PFSK-1 (cell line): ENCODE measurements around the gene MYH6.

Source experiments
- POLR2AphosphoS5 ChIP-seq: IDR thresholded peaks from 2 replicates; pipeline ENCODE4 v1.6.1; 2012; ENCODE audit warnings: low read depth, mild to moderate bottlenecking, control low read depth, low read length, moderate library complexity
- SIN3A ChIP-seq: IDR thresholded peaks from 2 replicates; pipeline ENCODE4 v1.6.1; 2012; ENCODE audit warnings: mild to moderate bottlenecking, low read length, moderate library complexity, borderline replicate concordance; ENCODE audit not compliant: insufficient read depth
- TAF1 ChIP-seq: IDR thresholded peaks from 2 replicates; pipeline ENCODE4 v1.6.1; 2012; ENCODE audit warnings: low read length, control low read depth, borderline replicate concordance; ENCODE audit not compliant: insufficient read depth
- TF ChIP-seq, protein P1 (sequence below), 2 experiments: IDR thresholded peaks; 2 replicates each; pipeline versions ENCODE4 v1.6.1 to v1.8.0; 2011 to 2012; ENCODE audit warnings: low read depth in 2 of 2, low read length in 2 of 2, control low read depth in 1 of 2, inconsistent platforms in 1 of 2, mild to moderate bottlenecking in 1 of 2, moderate library complexity in 1 of 2; ENCODE audit not compliant: insufficient read depth in 1 of 2

DNA sequence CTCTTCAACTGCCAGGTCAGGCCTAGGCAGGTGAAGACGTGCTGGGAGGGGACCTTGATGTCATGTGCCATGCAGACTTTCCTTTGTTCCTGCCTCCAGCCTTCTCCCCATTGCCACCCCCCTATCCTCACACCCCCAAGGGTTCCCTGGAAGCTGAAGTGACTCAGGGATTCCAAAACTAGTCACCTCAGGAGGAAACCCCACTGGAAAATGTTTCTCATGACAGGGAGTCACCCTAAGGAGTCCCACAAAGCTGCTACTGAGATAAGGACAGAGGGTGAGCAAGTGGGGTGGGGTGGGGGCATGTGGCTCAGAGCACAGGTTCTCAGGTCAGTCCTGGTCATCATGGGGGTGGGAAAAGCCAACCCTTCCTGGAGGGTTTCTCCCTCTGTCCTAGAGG is 37.9 kb downstream of the MYH6 start:
- no peak for TF ChIP-seq POLR2AphosphoS5
- TF ChIP-seq, protein P1, sequence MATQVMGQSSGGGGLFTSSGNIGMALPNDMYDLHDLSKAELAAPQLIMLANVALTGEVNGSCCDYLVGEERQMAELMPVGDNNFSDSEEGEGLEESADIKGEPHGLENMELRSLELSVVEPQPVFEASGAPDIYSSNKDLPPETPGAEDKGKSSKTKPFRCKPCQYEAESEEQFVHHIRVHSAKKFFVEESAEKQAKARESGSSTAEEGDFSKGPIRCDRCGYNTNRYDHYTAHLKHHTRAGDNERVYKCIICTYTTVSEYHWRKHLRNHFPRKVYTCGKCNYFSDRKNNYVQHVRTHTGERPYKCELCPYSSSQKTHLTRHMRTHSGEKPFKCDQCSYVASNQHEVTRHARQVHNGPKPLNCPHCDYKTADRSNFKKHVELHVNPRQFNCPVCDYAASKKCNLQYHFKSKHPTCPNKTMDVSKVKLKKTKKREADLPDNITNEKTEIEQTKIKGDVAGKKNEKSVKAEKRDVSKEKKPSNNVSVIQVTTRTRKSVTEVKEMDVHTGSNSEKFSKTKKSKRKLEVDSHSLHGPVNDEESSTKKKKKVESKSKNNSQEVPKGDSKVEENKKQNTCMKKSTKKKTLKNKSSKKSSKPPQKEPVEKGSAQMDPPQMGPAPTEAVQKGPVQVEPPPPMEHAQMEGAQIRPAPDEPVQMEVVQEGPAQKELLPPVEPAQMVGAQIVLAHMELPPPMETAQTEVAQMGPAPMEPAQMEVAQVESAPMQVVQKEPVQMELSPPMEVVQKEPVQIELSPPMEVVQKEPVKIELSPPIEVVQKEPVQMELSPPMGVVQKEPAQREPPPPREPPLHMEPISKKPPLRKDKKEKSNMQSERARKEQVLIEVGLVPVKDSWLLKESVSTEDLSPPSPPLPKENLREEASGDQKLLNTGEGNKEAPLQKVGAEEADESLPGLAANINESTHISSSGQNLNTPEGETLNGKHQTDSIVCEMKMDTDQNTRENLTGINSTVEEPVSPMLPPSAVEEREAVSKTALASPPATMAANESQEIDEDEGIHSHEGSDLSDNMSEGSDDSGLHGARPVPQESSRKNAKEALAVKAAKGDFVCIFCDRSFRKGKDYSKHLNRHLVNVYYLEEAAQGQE (IDR thresholded peaks at IDR 0.05; ENCODE audit: insufficient read depth in 1 of 2, low read depth in 2 of 2, low read length in 2 of 2) = no peak
- no peak for TF ChIP-seq SIN3A
- no peak for TF ChIP-seq TAF1
